Uterus (tissue), 4 donors: Measurements from ENCODE around the gene ATP6V0D1. TPM values are rescaled to one million over a fixed set of nuclear protein-coding genes. Genes with fewer than 3 reads are reported as not detected.

Experiments used
- DNase-seq, 2 donors: peaks; one replicate each; pipeline ENCODE4 v3.0.0-alpha.2; 2019 to 2020
- H3K27ac ChIP-seq, 2 donors: fragments of 200-600 bp; sonication (generic); 1 replicate in 1 of 2; 2 replicates in 1 of 2; pipeline ENCODE4 v1.5.1; 2016 to 2018
- H3K27me3 ChIP-seq, 2 donors: fragments of 200-600 bp; sonication (generic); one replicate each; pipeline ENCODE4 v1.5.1; 2018 to 2019; ENCODE audit warnings: control low read depth in 1 of 2
- H3K36me3 ChIP-seq, 2 donors: fragments of 200-600 bp; sonication (generic); one replicate each; pipeline ENCODE4 v1.5.1; 2019; ENCODE audit warnings: control low read depth in 1 of 2
- H3K4me1 ChIP-seq, 2 donors: fragments of 200-600 bp; sonication (generic); one replicate each; pipeline ENCODE4 v1.5.1; 2018 to 2019; ENCODE audit warnings: control low read depth in 1 of 2
- H3K4me3 ChIP-seq, 2 donors: fragments of 200-600 bp; sonication (generic); 1 replicate in 1 of 2; 2 replicates in 1 of 2; pipeline ENCODE4 v1.5.1; 2018 to 2019; ENCODE audit warnings: mild to moderate bottlenecking in 1 of 2
- H3K9me3 ChIP-seq, 2 donors: fragments of 200-600 bp; sonication (generic); one replicate each; pipeline ENCODE4 v1.5.1; 2019; ENCODE audit warnings: control low read depth in 1 of 2
- POLR2A ChIP-seq, 2 donors: fragments of 450-650 bp; IDR thresholded peaks; one replicate each; pipeline ENCODE4 v1.6.1; 2016; ENCODE audit warnings: antibody characterized with exemption in 2 of 2, mild to moderate bottlenecking in 1 of 2, moderate library complexity in 1 of 2
- intact Hi-C: fragments of 100-400 bp; cut with DNase I; formaldehyde crosslinking; loops from one replicate; pipeline ENCODE4 v1.15.1; 2023; ENCODE audit warnings: low total_unique reads
- total RNA-seq, 4 donors: library from RNA; depleted of rRNA in 3 of 4; stranded (reverse); fragments of >200 nt in 3 of 4; gene quantifications; one replicate each; pipeline versions ENCODE4 v1.1.0 to v1.2.4, GENCODE V29; 2014 to 2023
- TF ChIP-seq, protein P1 (sequence below), 4 experiments: fragments of 200-600 bp in 2 of 4; fragments of 450-650 bp in 2 of 4; sonication (generic) in 2 of 4; IDR thresholded peaks; one replicate each; pipeline ENCODE4 v1.5.1; 2016 to 2019; ENCODE audit warnings: antibody characterized with exemption in 4 of 4, mild to moderate bottlenecking in 2 of 4, moderate library complexity in 1 of 4
- donor health status: DM: yes; HTN: yes; CAD: no.

ATP6V0D1 gene
- total RNA-seq, 4 donors from 2014 or later, result 67.4 to 243 (median 100) TPM

DNA sequence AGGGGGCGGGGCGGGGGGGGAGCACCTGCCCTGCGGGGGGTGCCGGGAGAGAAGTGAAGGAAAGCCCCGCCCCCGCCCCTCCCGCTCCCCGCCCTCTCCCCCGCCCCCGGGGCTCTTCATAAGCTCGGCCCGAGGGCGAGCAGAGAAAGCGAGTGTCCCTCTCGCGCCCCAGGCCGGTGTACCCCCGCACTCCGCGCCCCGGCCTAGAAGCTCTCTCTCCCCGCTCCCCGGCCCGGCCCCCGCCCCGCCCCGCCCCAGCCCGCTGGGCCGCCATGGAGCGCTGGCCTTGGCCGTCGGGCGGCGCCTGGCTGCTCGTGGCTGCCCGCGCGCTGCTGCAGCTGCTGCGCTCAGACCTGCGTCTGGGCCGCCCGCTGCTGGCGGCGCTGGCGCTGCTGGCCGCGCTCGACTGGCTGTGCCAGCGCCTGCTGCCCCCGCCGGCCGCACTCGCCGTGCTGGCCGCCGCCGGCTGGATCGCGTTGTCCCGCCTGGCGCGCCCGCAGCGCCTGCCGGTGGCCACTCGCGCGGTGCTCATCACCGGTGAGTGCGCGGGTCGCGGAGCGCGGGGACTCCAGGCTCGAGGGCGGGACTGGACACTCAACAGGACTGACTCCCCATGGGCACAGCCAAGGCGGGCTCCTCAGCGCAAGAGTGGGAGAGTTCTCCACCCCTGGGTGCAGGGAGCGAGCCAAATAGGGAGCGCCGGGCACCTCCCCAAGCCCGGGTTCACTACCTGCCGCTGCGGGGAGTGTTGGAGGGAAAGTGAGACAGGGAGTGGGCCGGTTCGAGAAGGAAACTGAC lies 49.8 kb downstream of the ATP6V0D1 start, which contains the start of gene HSD11B2:
HSD11B2 (plus strand) TSS at position 145 of the 798 bp plus-strand sequence; CDS start at position 273, 128 bp downstream.
- H3K9me3 ChIP-seq, result no peaks in the 10 kb centered on the region
- H3K27me3 ChIP-seq, result no peaks in the 10 kb centered on the region
- TF ChIP-seq, protein P1, sequence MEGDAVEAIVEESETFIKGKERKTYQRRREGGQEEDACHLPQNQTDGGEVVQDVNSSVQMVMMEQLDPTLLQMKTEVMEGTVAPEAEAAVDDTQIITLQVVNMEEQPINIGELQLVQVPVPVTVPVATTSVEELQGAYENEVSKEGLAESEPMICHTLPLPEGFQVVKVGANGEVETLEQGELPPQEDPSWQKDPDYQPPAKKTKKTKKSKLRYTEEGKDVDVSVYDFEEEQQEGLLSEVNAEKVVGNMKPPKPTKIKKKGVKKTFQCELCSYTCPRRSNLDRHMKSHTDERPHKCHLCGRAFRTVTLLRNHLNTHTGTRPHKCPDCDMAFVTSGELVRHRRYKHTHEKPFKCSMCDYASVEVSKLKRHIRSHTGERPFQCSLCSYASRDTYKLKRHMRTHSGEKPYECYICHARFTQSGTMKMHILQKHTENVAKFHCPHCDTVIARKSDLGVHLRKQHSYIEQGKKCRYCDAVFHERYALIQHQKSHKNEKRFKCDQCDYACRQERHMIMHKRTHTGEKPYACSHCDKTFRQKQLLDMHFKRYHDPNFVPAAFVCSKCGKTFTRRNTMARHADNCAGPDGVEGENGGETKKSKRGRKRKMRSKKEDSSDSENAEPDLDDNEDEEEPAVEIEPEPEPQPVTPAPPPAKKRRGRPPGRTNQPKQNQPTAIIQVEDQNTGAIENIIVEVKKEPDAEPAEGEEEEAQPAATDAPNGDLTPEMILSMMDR (IDR thresholded peaks at IDR 0.05), result peak in 3 of 4 experiments; percentile 3 to 14 (median 13)
- TF ChIP-seq POLR2A (IDR thresholded peaks at IDR 0.05), result peak in 1 of 2 donors; percentile 37
- intact Hi-C loops, result no loop called here
- peaks cover 0 to 21% of the 10 kb centered on the region in 2 donors for H3K4me1 ChIP-seq
- peak within 1 kb of the TSS; percentile 59 to 76 for H3K27ac ChIP-seq
- no peaks in the 10 kb centered on the region for H3K36me3 ChIP-seq
- peak; percentile 52 to 74 for DNase-seq
- peak within 1 kb of the TSS; percentile 42 to 44 for H3K4me3 ChIP-seq

DNA sequence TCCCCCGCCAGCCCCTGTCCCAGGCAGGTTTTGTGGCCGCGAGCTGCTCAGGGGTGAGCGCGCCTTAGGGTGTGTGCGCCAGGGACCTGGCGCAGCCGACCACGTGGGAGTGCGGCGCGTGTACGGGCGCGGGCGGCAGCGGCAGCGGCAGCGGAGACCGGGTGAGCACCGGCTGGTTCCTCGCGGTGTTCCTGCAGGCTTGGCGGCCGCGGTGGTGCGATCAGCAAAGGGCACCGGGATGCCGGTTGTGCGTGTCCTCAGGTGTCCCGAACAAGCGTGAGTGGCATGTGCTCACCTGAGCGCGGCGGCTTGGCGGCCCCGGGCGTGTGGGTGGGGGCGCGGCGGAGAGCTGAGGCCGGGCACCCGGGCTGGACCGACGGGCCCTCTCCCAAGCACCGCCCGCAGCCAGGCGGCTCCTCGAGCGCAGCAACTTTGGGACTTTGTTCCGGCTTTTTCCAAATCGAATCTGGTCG lies 50.4 kb downstream of the ATP6V0D1 start:
- Histone ChIP-seq H3K4me1 (peaks cover 0 to 21% of the 10 kb centered on the region in 2 donors), H3K27ac (peak overlapping the region; percentile 59 to 76), H3K9me3 (no peaks in the 10 kb centered on the region), H3K4me3 (peak overlapping the region; percentile 42 to 44), H3K36me3 (no peaks in the 10 kb centered on the region), H3K27me3 (no peaks in the 10 kb centered on the region)
- intact Hi-C loops, result no loop called here
- DNase-seq, result peak in 1 of 2 donors; percentile 60
- TF ChIP-seq, protein P1 (IDR thresholded peaks at IDR 0.05), result no peak
- no peak for TF ChIP-seq POLR2A (IDR thresholded peaks at IDR 0.05)

DNA sequence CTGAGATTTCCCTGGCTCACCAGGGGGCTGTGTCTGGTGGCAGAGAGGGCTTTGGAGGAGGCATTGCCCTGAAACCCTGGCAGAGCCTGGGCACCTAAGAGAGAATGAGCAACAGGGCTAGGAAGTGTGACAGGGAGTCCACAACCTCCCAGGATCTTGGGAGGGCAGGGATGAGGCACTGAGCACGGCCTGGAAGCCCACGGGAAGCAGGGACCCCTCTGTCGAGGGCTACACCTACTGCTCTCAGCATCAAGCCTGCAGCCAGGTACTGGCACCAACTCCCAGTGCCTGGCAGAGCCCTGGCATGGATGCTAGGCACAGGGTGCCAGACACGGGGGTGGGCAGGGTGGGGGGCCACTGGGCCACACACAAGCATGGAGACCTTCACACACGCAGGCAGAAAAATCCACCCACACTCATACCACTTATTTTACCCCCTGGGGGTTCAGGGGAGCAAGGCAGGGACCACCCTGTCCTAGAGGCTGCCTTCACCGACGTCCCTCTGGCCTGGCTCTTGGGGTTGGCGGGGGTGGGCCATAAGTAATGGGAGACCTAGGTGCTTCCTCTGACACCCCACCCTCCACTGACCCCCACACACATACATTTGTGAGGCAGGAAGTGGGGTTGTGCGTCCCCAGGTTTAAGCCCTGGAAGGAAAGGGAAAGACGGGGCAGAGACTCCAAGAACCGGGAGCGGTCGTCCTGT lies 51.0 kb downstream of the ATP6V0D1 start:
- intact Hi-C loops, result loop anchor here (5.0 kb wide), 1 partner anchor 32 kb away; no protein-coding TSS in a partner anchor
- Histone ChIP-seq H3K4me3 (peak overlapping the region; percentile 42 to 44), H3K27me3 (no peaks in the 10 kb centered on the region)

DNA sequence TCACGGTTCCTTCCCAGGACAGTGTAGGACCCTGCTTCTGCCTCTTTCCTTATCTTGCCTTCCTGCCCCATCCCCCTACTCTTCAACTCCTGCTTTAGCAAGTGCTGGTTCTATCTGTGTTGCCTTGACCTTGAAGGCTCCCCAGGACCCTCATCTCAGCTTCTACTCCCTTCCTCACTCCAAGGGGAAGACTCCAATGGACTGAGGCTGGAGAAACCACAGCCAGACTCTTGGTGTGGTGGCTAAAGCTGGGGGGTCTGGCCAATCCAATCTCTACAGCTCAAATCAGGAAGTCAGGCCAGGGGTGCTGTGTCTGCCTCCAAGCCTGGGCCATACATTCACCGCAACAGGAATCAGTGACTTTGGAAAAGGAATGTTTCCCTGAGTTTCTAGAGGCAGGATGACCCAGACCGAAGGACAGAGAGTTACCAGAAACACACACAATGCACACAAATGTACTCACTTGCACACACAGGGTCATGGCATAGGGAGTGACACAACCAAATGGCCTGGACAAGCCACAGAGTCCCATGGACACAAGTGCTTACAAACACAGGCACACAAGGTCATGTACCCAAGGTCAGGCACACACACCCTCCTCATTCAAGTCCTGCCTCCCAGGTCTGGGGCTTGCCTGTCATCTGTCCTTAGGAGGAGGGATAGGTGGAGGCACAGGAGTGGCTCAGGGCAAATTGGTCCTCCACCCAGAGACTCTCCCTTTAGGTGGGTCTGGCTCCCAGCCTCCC lies 51.7 kb downstream of the ATP6V0D1 start:
- no peak for DNase-seq
- intact Hi-C loops, result loop anchor here (5.0 kb wide), 1 partner anchor 33 kb away; no protein-coding TSS in a partner anchor
- H3K9me3 ChIP-seq, result no peaks in the 10 kb centered on the region
- TF ChIP-seq, protein P1 (IDR thresholded peaks at IDR 0.05), result no peak
- no peak for TF ChIP-seq POLR2A (IDR thresholded peaks at IDR 0.05)
- H3K27ac ChIP-seq, result no peak overlapping the region
- H3K4me3 ChIP-seq, result no peak overlapping the region
- no peaks in the 10 kb centered on the region for H3K36me3 ChIP-seq
- no peaks in the 10 kb centered on the region for H3K27me3 ChIP-seq
- H3K4me1 ChIP-seq, result peaks cover 0 to 21% of the 10 kb centered on the region in 2 donors

More for the DNA sequence above, 51.0 kb downstream of the ATP6V0D1 start:
- Histone ChIP-seq H3K4me1 (peaks cover 0 to 21% of the 10 kb centered on the region in 2 donors), H3K27ac (peak overlapping the region in 1 of 2 donors; percentile 76), H3K9me3 (no peaks in the 10 kb centered on the region), H3K36me3 (no peaks in the 10 kb centered on the region)
- TF ChIP-seq, protein P1 (IDR thresholded peaks at IDR 0.05), result no peak
- no peak for TF ChIP-seq POLR2A (IDR thresholded peaks at IDR 0.05)
- DNase-seq, result no peak
